ENCODE data around the gene ARHGEF4. TPM values are rescaled to one million over a fixed set of nuclear protein-coding genes. Genes with fewer than 3 reads are reported as not detected.
"Not testable (repeated sequence)": the region's sequence is repeated elsewhere in the genome, so short reads cannot be mapped to it uniquely, and the experiment has no call there.

The ARHGEF4 gene
- total RNA-seq, 4 donors from 2014 or later = 23.7 to 51.5 (median 37.1) TPM

DNA sequence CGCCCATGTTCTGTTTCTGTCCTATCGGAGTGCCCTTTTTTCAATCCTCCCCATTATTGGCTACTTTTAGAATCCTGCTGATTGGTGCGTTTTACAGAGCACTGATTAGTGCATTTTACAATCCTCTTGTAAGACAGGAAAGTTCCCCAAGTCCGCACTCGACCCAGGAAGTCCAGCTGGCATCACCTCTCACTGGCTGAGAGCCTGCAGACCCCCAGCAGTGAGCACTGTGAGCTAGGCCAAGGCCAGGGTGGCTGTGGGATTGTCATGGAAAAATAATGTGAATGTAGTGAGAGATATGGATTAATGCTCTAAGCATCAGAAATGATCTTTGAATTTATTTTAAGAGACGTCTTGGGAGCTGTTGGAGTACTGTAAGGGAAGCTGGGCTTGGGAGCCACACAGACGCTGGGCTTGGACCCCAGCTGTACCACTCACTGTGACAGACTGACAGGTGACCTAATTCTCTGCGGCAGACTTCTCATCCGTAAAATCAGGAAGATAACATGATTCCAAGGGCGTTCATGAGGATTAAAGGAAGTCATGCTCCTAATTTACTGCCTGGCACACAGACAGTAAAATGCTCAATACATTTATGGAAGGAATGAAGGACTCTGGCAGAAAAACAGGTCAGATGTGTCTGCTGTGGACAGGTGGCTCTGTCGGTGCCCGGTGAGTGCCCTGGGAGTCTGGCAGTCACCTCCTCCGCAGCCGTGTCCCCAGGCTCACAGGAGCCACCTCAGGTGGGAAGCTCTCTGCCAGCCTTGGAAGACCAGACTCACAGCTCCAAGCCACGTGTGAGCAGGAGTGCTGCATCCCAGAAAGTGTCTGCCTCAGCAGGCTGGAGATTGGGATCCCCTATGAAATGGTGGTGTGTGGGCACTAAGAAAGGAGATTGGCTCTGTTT, 151.1 kb downstream of the ARHGEF4 start:
- intact Hi-C loops (cut with DNase I) = no loop called here
- WGBS = 72% methylated on average over 15 of the region's 15 CpGs
- DNase-seq (ENCODE audit: extremely low spot score) = peak; percentile 82
- TF ChIP-seq POLR2AphosphoS5 (IDR thresholded peaks at IDR 0.05) (no peak), EP300 (IDR thresholded peaks at IDR 0.05) (no peak), POLR2A (IDR thresholded peaks at IDR 0.05; ENCODE audit: low read depth) (no peak)
- TF ChIP-seq, protein P1, sequence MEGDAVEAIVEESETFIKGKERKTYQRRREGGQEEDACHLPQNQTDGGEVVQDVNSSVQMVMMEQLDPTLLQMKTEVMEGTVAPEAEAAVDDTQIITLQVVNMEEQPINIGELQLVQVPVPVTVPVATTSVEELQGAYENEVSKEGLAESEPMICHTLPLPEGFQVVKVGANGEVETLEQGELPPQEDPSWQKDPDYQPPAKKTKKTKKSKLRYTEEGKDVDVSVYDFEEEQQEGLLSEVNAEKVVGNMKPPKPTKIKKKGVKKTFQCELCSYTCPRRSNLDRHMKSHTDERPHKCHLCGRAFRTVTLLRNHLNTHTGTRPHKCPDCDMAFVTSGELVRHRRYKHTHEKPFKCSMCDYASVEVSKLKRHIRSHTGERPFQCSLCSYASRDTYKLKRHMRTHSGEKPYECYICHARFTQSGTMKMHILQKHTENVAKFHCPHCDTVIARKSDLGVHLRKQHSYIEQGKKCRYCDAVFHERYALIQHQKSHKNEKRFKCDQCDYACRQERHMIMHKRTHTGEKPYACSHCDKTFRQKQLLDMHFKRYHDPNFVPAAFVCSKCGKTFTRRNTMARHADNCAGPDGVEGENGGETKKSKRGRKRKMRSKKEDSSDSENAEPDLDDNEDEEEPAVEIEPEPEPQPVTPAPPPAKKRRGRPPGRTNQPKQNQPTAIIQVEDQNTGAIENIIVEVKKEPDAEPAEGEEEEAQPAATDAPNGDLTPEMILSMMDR (IDR thresholded peaks at IDR 0.05) = no peak
- no peaks in the 10 kb centered on the region for H3K36me3 ChIP-seq
- no peak overlapping the region for H3K27ac ChIP-seq (replicated peaks in 1 of 4)
- no peaks in the 10 kb centered on the region for H3K9me3 ChIP-seq
- no peak overlapping the region for H3K4me3 ChIP-seq
- H3K4me1 ChIP-seq = no peaks in the 10 kb centered on the region
- H3K27me3 ChIP-seq = no peaks in the 10 kb centered on the region

DNA sequence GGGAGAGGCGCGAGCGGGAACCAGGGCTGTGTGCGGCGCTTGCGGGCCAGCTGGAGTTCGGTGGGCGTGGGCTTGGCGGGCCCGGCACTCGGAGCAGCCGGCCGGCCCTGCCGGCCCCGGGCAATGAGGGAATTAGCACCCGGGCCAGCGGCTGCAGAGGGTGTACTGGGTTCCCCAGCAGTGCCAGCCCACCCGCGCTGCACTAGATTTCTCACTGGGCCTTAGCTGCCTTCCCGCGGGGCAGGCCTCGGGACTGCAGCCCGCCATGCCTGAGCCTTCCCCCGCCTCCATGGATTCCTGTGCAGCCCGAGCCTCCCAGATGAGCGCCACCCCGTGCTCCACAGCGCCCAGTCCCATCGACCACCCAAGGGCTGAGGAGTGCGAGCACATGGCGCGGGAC, 154.7 kb downstream of the ARHGEF4 start:
- H3K4me3 ChIP-seq; H3K27ac ChIP-seq (replicated peaks in 1 of 4); intact Hi-C loops (cut with DNase I); H3K36me3 ChIP-seq; H3K27me3 ChIP-seq; H3K4me1 ChIP-seq; H3K9me3 ChIP-seq: not testable (repeated sequence)
- DNase-seq (ENCODE audit: extremely low spot score) = peak; percentile 60
- 92% methylated on average over 24 of the region's 32 CpGs for WGBS

DNA sequence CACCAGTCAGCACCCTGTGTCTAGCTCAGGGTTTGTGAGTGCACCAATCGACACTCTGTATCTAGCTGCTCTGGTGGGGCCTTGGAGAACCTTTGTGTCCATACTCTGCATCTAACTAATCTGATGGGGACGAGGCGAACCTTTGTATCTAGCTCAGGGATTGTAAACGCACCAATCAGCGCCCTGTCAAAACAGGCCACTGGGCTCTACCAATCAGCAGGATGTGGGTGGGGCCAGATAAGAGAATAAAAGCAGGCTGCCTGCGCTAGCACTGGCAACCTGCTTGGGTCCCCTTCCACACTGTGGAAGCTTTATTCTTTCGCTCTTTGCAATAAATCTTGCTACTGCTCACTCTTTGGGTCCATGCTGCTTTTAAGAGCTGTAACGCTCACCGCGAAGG, 155.3 kb downstream of the ARHGEF4 start:
- H3K27ac ChIP-seq (replicated peaks in 1 of 4); H3K4me3 ChIP-seq; H3K36me3 ChIP-seq; H3K9me3 ChIP-seq; H3K4me1 ChIP-seq; intact Hi-C loops (cut with DNase I); H3K27me3 ChIP-seq: not testable (repeated sequence)
- WGBS = 94% methylated on average over 9 of the region's 10 CpGs
- DNase-seq (ENCODE audit: extremely low spot score) = peak; percentile 17

DNA sequence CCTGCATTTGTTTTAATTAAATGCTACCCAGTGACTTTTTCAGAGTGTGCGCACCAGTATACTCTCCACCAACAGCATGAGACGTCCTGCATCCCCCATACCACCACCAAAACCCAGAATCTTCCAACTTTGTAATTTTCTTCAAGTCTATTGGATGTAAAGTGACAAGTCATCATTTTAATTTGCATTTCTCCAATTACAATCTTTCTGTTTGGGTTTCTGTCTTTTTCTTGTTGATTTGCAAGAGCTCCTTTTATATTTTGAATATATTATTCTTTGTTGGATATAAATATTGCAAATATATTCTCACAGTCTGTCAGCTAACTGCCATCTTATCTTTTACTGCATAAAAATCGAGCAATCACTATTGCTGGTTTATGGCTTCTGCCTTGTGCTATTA, 160.0 kb downstream of the ARHGEF4 start:
- H3K4me1 ChIP-seq = no peaks in the 10 kb centered on the region
- H3K27me3 ChIP-seq = peaks cover 0 to 11% (median 0%) of the 10 kb centered on the region in 4 donors
- peak; percentile 34 for DNase-seq (ENCODE audit: extremely low spot score)
- H3K27ac ChIP-seq (replicated peaks in 1 of 4) = no peak overlapping the region
- intact Hi-C loops (cut with DNase I) = no loop called here
- no peaks in the 10 kb centered on the region for H3K9me3 ChIP-seq
- H3K4me3 ChIP-seq = no peak overlapping the region
- H3K36me3 ChIP-seq = no peaks in the 10 kb centered on the region
- TF ChIP-seq, protein P1 (IDR thresholded peaks at IDR 0.05) = no peak
- TF ChIP-seq POLR2A (IDR thresholded peaks at IDR 0.05; ENCODE audit: low read depth) = no peak
- TF ChIP-seq POLR2AphosphoS5 (IDR thresholded peaks at IDR 0.05) = no peak
- TF ChIP-seq EP300 (IDR thresholded peaks at IDR 0.05) = no peak
- WGBS = 84% methylated on average over 3 of the region's 3 CpGs

DNA sequence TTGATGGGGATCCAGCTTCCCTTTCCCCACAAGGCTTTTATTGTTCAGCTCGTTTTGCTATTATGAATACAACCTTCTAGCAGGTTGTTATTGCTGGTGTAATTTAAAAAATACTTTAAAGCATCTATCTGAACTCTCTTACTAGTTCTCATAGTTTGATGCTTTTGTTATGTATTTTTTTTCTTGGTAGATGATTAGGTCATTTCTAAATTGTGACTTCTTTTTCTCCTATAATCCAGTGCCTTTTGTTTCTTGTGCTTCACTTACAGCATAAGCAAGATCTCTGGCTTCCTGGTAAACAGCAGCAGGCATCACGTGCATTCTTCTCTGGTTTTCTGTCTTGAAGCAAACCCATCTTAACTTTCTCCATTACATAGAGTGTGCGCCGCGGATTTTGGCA, 160.5 kb downstream of the ARHGEF4 start:
- Histone ChIP-seq H3K27ac (replicated peaks in 1 of 4) (no peak overlapping the region), H3K4me3 (no peak overlapping the region), H3K27me3 (peaks cover 0 to 11% (median 0%) of the 10 kb centered on the region in 4 donors), H3K4me1 (no peaks in the 10 kb centered on the region), H3K9me3 (no peaks in the 10 kb centered on the region), H3K36me3 (no peaks in the 10 kb centered on the region)
- WGBS = 70% methylated on average over 5 of the region's 5 CpGs
- TF ChIP-seq POLR2A (IDR thresholded peaks at IDR 0.05; ENCODE audit: low read depth) (no peak), POLR2AphosphoS5 (IDR thresholded peaks at IDR 0.05) (no peak), EP300 (IDR thresholded peaks at IDR 0.05) (no peak)
- TF ChIP-seq, protein P1 (IDR thresholded peaks at IDR 0.05) = no peak
- intact Hi-C loops (cut with DNase I) = no loop called here
- DNase-seq (ENCODE audit: extremely low spot score) = no peak
